Effector memory CD8-positive, alpha-beta T cell (primary cell): ENCODE measurements around the gene SPINK5.

Source experiments
- ATAC-seq: fragments of 150-1000 bp; cut with Tn5 transposase; replicated peaks from 2 replicates; pipeline ENCODE4 v1.10.0; 2021; ENCODE audit warnings: mild to moderate bottlenecking, moderate library complexity
- DNase-seq, 3 experiments: peaks; one replicate each; pipeline ENCODE4 v3.0.0; 2021
- H3K27ac Mint-ChIP-seq, 2 donors: one replicate each; pipeline ENCODE4 v1.8.0; 2022; ENCODE audit warnings: mild to moderate bottlenecking in 2 of 2, mixed read lengths in 2 of 2, moderate library complexity in 2 of 2
- H3K27me3 Mint-ChIP-seq, 2 donors: one replicate each; pipeline ENCODE4 v1.8.0; 2022; ENCODE audit warnings: mixed read lengths in 2 of 2
- H3K36me3 Mint-ChIP-seq: one replicate; pipeline ENCODE4 v1.8.0; 2022; ENCODE audit warnings: mild to moderate bottlenecking, moderate library complexity, mixed read lengths; ENCODE audit not compliant: insufficient read depth
- H3K4me1 Mint-ChIP-seq, 2 donors: one replicate each; pipeline ENCODE4 v1.8.0; 2022; ENCODE audit warnings: low read depth in 2 of 2, mixed read lengths in 2 of 2
- H3K4me3 Mint-ChIP-seq, 2 donors: one replicate each; pipeline ENCODE4 v1.8.0; 2022; ENCODE audit warnings: mild to moderate bottlenecking in 2 of 2, mixed read lengths in 2 of 2, moderate library complexity in 2 of 2
- H3K9me3 Mint-ChIP-seq, 2 donors: one replicate each; pipeline ENCODE4 v1.8.0; 2022; ENCODE audit warnings: mixed read lengths in 2 of 2

The SPINK5 gene

GRCh38 chr5:148125641-148126040, 61.9 kb downstream of the SPINK5 start:
- peaks cover 3% of the 10 kb centered on the region for H3K36me3 Mint-ChIP-seq
- H3K4me1 Mint-ChIP-seq, result no peaks in the 10 kb centered on the region
- no peak overlapping the region for H3K27ac Mint-ChIP-seq
- H3K9me3 Mint-ChIP-seq, result peaks cover 0 to 4% of the 10 kb centered on the region in 2 donors
- DNase-seq (no peak), ATAC-seq (no peak)
- no peaks in the 10 kb centered on the region for H3K27me3 Mint-ChIP-seq
- H3K4me3 Mint-ChIP-seq, result no peak overlapping the region

DNA sequence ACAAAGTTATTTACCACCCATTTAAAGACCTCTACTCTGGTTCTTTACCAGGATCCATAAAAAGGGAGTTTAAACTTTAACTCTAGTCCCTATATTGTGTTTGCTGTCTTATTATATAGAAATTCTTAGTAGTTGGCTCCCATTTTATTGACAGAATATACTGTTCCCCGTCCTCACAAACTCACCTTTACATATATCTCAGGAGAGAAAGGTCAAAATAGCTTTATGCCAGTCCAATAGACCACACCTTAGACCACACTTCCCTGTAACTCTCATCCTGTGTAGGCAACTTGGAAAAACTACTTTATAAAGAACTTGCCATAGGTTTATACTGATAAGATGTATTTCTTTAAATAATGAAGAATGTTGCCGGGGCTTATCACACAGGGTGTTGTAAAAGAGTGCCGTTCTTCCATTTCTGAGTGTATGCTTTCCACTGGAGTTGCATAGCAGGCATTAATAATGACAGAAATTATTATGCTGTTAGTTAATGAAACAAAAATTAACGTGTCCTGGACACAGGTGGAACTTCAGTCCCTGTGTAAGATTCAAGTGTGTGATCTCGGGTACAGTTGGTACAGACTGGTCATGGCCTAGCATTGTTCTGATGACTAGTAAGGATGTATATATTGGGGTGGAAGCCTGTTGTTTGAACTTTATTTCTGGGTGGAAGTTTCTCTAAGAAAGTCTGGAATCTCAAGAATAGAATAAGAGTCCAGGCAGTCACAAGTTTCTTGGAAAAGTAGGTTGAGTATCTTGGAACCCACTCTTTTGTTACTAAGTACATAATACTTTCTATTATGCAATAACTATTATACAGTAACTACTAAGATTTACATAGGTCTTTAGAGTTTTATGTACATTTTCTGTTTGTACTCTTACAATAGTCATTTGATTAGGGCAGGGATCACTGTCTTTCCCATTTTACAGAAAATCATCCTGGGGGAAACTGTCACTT, 71.6 kb downstream of the SPINK5 start:
- Mint-ChIP-seq H3K9me3 (no peaks in the 10 kb centered on the region), H3K27ac (no peak overlapping the region), H3K27me3 (peaks cover 0 to 8% of the 10 kb centered on the region in 2 donors), H3K4me3 (no peak overlapping the region), H3K36me3 (no peaks in the 10 kb centered on the region), H3K4me1 (no peaks in the 10 kb centered on the region)
- ATAC-seq, result no peak
- no peak for DNase-seq

- Mint-ChIP-seq H3K9me3 (no peaks in the 10 kb centered on the region), H3K36me3 (no peaks in the 10 kb centered on the region), H3K27ac (no peak overlapping the region), H3K27me3 (peaks cover 0 to 8% of the 10 kb centered on the region in 2 donors), H3K4me1 (no peaks in the 10 kb centered on the region), H3K4me3 (no peak overlapping the region)
- ATAC-seq (no peak), DNase-seq (no peak)
Observed at GRCh38 chr5:148140846-148141245, 77.1 kb downstream of the SPINK5 start.

- no peaks in the 10 kb centered on the region for H3K36me3 Mint-ChIP-seq
- peaks cover 0 to 13% of the 10 kb centered on the region in 2 donors for H3K27me3 Mint-ChIP-seq
- H3K4me3 Mint-ChIP-seq, result no peak overlapping the region
- H3K4me1 Mint-ChIP-seq, result no peaks in the 10 kb centered on the region
- ATAC-seq (no peak), DNase-seq (no peak)
- H3K9me3 Mint-ChIP-seq, result no peaks in the 10 kb centered on the region
- H3K27ac Mint-ChIP-seq, result no peak overlapping the region
Observed at GRCh38 chr5:148141645-148142044, 77.9 kb downstream of the SPINK5 start.

DNA sequence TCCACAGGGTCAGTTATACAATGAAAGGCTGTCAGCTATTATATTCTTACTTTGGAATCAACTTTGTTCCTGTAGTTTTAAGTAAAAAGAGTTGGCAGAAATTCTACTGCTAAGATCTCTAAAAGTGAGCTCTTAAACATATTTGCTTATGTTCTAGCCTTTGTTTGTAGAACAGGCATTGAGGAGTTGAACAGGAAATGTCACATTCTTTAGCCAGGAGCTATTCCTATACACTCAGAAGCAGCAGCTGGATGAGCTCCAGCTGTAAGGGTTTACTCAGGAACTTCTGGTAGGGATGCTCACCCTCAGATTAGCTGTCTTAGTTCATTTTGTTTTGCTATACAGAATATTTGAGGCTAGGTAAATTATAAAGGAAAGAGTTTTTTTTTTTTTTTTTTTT, 82.1 kb downstream of the SPINK5 start:
- ATAC-seq, result no peak
- H3K27me3 Mint-ChIP-seq, result peaks cover 0 to 14% of the 10 kb centered on the region in 2 donors
- H3K4me3 Mint-ChIP-seq, result no peak overlapping the region
- no peak overlapping the region for H3K27ac Mint-ChIP-seq
- no peaks in the 10 kb centered on the region for H3K9me3 Mint-ChIP-seq
- no peak for DNase-seq
- no peaks in the 10 kb centered on the region for H3K36me3 Mint-ChIP-seq
- no peaks in the 10 kb centered on the region for H3K4me1 Mint-ChIP-seq

GRCh38 chr5:148146487-148146886, 82.7 kb downstream of the SPINK5 start:
- Mint-ChIP-seq H3K4me1 (no peaks in the 10 kb centered on the region), H3K4me3 (no peak overlapping the region), H3K27me3 (peaks cover 0 to 14% of the 10 kb centered on the region in 2 donors), H3K9me3 (no peaks in the 10 kb centered on the region), H3K27ac (no peak overlapping the region), H3K36me3 (no peaks in the 10 kb centered on the region)
- no peak for ATAC-seq
- no peak for DNase-seq

- no peak overlapping the region for H3K27ac Mint-ChIP-seq
- no peaks in the 10 kb centered on the region for H3K4me1 Mint-ChIP-seq
- H3K4me3 Mint-ChIP-seq, result no peak overlapping the region
- no peaks in the 10 kb centered on the region for H3K36me3 Mint-ChIP-seq
- peaks cover 0 to 19% of the 10 kb centered on the region in 2 donors for H3K27me3 Mint-ChIP-seq
- DNase-seq (no peak), ATAC-seq (no peak)
- no peaks in the 10 kb centered on the region for H3K9me3 Mint-ChIP-seq
Observed at GRCh38 chr5:148147415-148147814, 83.6 kb downstream of the SPINK5 start.

- Mint-ChIP-seq H3K36me3 (no peaks in the 10 kb centered on the region), H3K27ac (no peak overlapping the region), H3K27me3 (peaks cover 0 to 13% of the 10 kb centered on the region in 2 donors), H3K4me3 (no peak overlapping the region), H3K9me3 (peaks cover 2 to 11% of the 10 kb centered on the region in 2 donors), H3K4me1 (no peaks in the 10 kb centered on the region)
- DNase-seq (no peak), ATAC-seq (no peak)
Observed at GRCh38 chr5:148151872-148152271, 88.1 kb downstream of the SPINK5 start.

GRCh38 chr5:148152781-148153180, 89.0 kb downstream of the SPINK5 start:
- peaks cover 2 to 11% of the 10 kb centered on the region in 2 donors for H3K9me3 Mint-ChIP-seq
- peaks cover 0 to 13% of the 10 kb centered on the region in 2 donors for H3K27me3 Mint-ChIP-seq
- no peak for DNase-seq
- no peak for ATAC-seq
- H3K4me1 Mint-ChIP-seq, result no peaks in the 10 kb centered on the region
- no peak overlapping the region for H3K4me3 Mint-ChIP-seq
- no peaks in the 10 kb centered on the region for H3K36me3 Mint-ChIP-seq
- no peak overlapping the region for H3K27ac Mint-ChIP-seq

- no peaks in the 10 kb centered on the region for H3K4me1 Mint-ChIP-seq
- H3K4me3 Mint-ChIP-seq, result no peak overlapping the region
- ATAC-seq (no peak), DNase-seq (no peak)
- H3K27me3 Mint-ChIP-seq, result peaks cover 0 to 11% of the 10 kb centered on the region in 2 donors
- H3K36me3 Mint-ChIP-seq, result no peaks in the 10 kb centered on the region
- H3K27ac Mint-ChIP-seq, result no peak overlapping the region
- H3K9me3 Mint-ChIP-seq, result peaks cover 2 to 11% of the 10 kb centered on the region in 2 donors
Observed at GRCh38 chr5:148156609-148157008, 92.8 kb downstream of the SPINK5 start.

GRCh38 chr5:148162038-148162437, 98.3 kb downstream of the SPINK5 start:
- H3K9me3 Mint-ChIP-seq, result no peaks in the 10 kb centered on the region
- H3K4me3 Mint-ChIP-seq, result no peak overlapping the region
- no peak for ATAC-seq
- no peak overlapping the region for H3K27ac Mint-ChIP-seq
- H3K36me3 Mint-ChIP-seq, result no peaks in the 10 kb centered on the region
- peaks cover 0 to 6% of the 10 kb centered on the region in 2 donors for H3K27me3 Mint-ChIP-seq
- DNase-seq, result no peak
- peaks cover 2 to 3% of the 10 kb centered on the region in 2 donors for H3K4me1 Mint-ChIP-seq

- ATAC-seq, result no peak
- Mint-ChIP-seq H3K4me3 (no peak overlapping the region), H3K36me3 (no peaks in the 10 kb centered on the region), H3K9me3 (no peaks in the 10 kb centered on the region), H3K4me1 (peaks cover 2 to 3% of the 10 kb centered on the region in 2 donors), H3K27ac (no peak overlapping the region), H3K27me3 (peaks cover 5 to 6% of the 10 kb centered on the region in 2 donors)
- no peak for DNase-seq
Observed at GRCh38 chr5:148163345-148163744, 99.6 kb downstream of the SPINK5 start.

DNA sequence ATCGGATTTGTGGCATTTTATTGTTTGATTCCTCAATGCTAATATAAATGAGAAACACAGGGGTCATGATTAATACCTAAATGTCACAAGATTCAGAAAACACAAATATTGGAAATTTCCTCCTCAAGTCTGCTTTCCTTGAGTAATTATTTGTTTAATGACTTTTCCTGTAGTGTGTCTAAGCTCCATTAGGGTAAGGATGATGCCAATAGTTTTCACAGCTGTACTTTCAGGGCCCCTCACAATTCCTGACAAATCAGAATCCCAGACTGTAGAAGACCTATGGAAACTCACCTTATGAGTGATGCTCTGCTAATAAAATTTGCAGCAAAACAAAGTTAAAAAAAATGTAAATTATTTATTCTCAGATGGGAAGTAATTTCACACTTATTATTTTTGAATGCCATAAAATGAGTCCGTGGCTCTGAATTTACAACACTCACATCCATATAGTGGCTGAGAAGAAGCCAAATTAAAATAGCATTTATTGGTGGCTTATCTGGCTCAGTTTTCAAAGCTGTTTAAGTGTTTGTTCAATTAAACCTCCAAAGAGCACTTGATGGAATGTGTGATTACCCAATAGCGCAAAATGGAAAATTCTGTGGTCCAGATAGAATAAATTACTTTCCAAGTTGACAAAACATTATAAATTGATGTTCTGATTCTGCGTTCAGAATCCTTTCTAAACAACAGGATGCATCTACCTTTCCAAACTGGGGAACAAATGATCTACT, 102.9 kb downstream of the SPINK5 start:
- no peak for DNase-seq
- H3K4me1 Mint-ChIP-seq, result peaks cover 2 to 3% of the 10 kb centered on the region in 2 donors
- H3K27me3 Mint-ChIP-seq, result peaks cover 0 to 10% of the 10 kb centered on the region in 2 donors
- H3K9me3 Mint-ChIP-seq, result no peaks in the 10 kb centered on the region
- no peak for ATAC-seq
- H3K4me3 Mint-ChIP-seq, result no peak overlapping the region
- no peak overlapping the region for H3K27ac Mint-ChIP-seq
- H3K36me3 Mint-ChIP-seq, result no peaks in the 10 kb centered on the region

DNA sequence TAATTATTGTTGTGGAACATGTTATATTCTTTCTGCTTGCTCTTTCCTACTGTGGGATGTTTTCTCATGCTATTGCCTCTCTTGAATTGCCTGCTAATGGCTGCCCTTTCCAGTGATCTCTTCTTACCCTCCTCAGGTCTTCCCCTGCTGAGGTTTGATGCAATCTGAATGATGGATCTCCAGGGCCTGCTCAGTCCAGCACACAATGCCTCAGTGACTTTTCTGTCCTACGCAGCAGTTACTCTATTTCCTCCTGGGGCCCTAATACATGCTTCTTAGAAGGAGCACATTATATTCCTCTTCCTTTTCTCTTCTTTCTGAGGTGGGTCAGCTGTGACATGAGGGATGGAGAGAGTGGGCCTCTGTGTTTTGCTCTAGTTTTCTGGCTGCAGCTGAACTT, 104.5 kb downstream of the SPINK5 start, which contains the start of gene SPINK14:
SPINK14 (plus strand) TSS at position 301 of the 400 bp plus-strand sequence. CDS start 1,187 bp downstream, outside the sequence.
- Mint-ChIP-seq H3K36me3 (no peaks in the 10 kb centered on the region), H3K27ac (no peak within 1 kb of the TSS), H3K27me3 (peaks cover 7 to 10% of the 10 kb centered on the region in 2 donors), H3K4me1 (no peaks in the 10 kb centered on the region), H3K4me3 (no peak within 1 kb of the TSS), H3K9me3 (no peaks in the 10 kb centered on the region)
- DNase-seq (no peak), ATAC-seq (no peak)
